GM06990 (cell line): ENCODE measurements around the gene GRM3.

Experiments used
- DNase-seq: peaks from one replicate; pipeline ENCODE4 v3.0.0-alpha.2; 2011; ENCODE audit not compliant: insufficient read length; ENCODE audit errors: extremely low read depth
- H3K27me3 ChIP-seq: replicated peaks from 2 replicates; pipeline ENCODE4 v1.6.0; 2011; ENCODE audit warnings: low read length; ENCODE audit not compliant: control insufficient read depth, insufficient read depth
- H3K36me3 ChIP-seq: 2 replicates; pipeline ENCODE4 v1.5.1; 2011; ENCODE audit warnings: low read length; ENCODE audit not compliant: control insufficient read depth, insufficient read depth
- H3K4me3 ChIP-seq: replicated peaks from 2 replicates; pipeline ENCODE4 v1.5.1; 2011; ENCODE audit warnings: low read depth, mild to moderate bottlenecking, control low read depth, low read length
- CTCF ChIP-seq: IDR thresholded peaks from 2 replicates; pipeline ENCODE4 v1.5.1; 2011; ENCODE audit warnings: low read length, control low read depth, mild to moderate bottlenecking, inconsistent platforms; ENCODE audit not compliant: insufficient read depth, poor library complexity, severe bottlenecking

The GRM3 gene

GRCh38 chr7:86644282-86645224 is 844 bp downstream of the GRM3 start:
- no peak for TF ChIP-seq CTCF
- Histone ChIP-seq H3K36me3 (no peaks in the 10 kb centered on the region), H3K4me3 (no peak overlapping the region), H3K27me3 (peaks cover 2% of the 10 kb centered on the region)
- peak; percentile 8 for DNase-seq

GRCh38 chr7:86645225-86645608 is 1.5 kb downstream of the GRM3 start:
- no peak for TF ChIP-seq CTCF
- Histone ChIP-seq H3K27me3 (peaks cover 2% of the 10 kb centered on the region), H3K4me3 (no peak overlapping the region), H3K36me3 (no peaks in the 10 kb centered on the region)
- no peak for DNase-seq

- Histone ChIP-seq H3K4me3 (no peak overlapping the region), H3K36me3 (no peaks in the 10 kb centered on the region), H3K27me3 (peaks cover 2% of the 10 kb centered on the region)
- TF ChIP-seq CTCF: no peak
- no peak for DNase-seq
These were observed 2.1 kb downstream of the GRM3 start for GRCh38 chr7:86645676-86646276.

GRCh38 chr7:86647385-86648094 is 3.8 kb downstream of the GRM3 start:
- DNase-seq: no peak
- H3K36me3 ChIP-seq: no peaks in the 10 kb centered on the region

GRCh38 chr7:86648169-86648568 is 4.5 kb downstream of the GRM3 start:
- no peaks in the 10 kb centered on the region; the same call in 1 of the 2 replicates for H3K27me3 ChIP-seq
- TF ChIP-seq CTCF: no peak
- H3K36me3 ChIP-seq: no peaks in the 10 kb centered on the region
- no peak for DNase-seq
- H3K4me3 ChIP-seq: no peak overlapping the region

More at GRCh38 chr7:86647385-86648094, 3.8 kb downstream of the GRM3 start:
- Histone ChIP-seq H3K4me3 (no peak overlapping the region), H3K27me3 (no peaks in the 10 kb centered on the region; the same call in 1 of the 2 replicates)
- TF ChIP-seq CTCF: no peak
